A549 (cell line): ENCODE results near the gene FHIT.

Experiments used
- BCL3 ChIP-seq: fragments of >200 bp; sonication (Bioruptor Twin); formaldehyde crosslinking; IDR thresholded peaks from 3 replicates; pipeline ENCODE4 v1.6.1; 2016
- CTCF ChIP-seq: fragments of >200 bp; sonication (Bioruptor Twin); formaldehyde crosslinking; IDR thresholded peaks from 3 replicates; pipeline ENCODE4 v1.5.1; 2016
- EP300 ChIP-seq, 2 experiments: fragments of >200 bp; sonication (Bioruptor Twin); formaldehyde crosslinking; IDR thresholded peaks; 2 replicates in 1 of 2; 3 replicates in 1 of 2; pipeline ENCODE4 v1.6.1; 2016 to 2017
- KDM1A ChIP-seq: fragments of 200-600 bp; sonication (generic); IDR thresholded peaks from 2 replicates; pipeline ENCODE4 v1.6.1; 2016; ENCODE audit warnings: low read depth, mild to moderate bottlenecking
- POLR2A ChIP-seq: IDR thresholded peaks from 2 replicates; pipeline ENCODE4 v1.6.1; 2012; ENCODE audit warnings: mild to moderate bottlenecking, low read length
- SMC3 ChIP-seq: fragments of >200 bp; sonication (Bioruptor Twin); formaldehyde crosslinking; IDR thresholded peaks from 3 replicates; pipeline ENCODE4 v1.6.1; 2018; ENCODE audit warnings: inconsistent platforms

DNA sequence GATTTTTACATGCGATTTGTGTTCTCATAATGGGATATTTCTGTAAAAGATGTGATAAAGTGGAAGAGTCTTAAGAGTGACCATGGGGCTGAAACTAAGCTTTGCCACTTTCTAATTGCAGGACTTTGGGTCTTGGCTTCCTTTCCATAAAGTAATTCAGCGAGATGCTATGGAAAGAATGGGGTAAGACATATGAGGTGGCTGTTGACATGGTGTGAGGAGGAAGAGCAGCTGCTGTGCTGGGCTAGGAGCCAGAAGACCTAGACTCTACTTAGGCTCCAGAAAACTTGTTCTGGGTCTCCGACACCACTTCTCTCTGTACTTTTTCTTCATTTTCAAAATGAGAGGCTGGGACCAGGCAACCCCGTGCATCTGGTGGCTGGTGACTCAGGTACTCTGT lies 1547.0 kb downstream of the FHIT start:
- TF ChIP-seq CTCF (no peak), SMC3 (no peak), EP300 (IDR thresholded peaks at IDR 0.05) (no peak), POLR2A (no peak), KDM1A (no peak), BCL3 (no peak)
